ELF-1 (cell line): Measurements from ENCODE around the gene OTOA.
A peak's percentile ranks its signal among the peaks of the same experiment; 100 is the strongest.
"Not testable (repeated sequence)": the region's sequence is repeated elsewhere in the genome, so short reads cannot be mapped to it uniquely, and the experiment has no call there.

Experiments used
- DNase-seq: peaks from one replicate; pipeline ENCODE4 v3.0.0-alpha.2; 2016; ENCODE audit warnings: low read depth, low spot score

OTOA gene

GRCh38 chr16:21663889-21664647, at the start of gene OTOA:
OTOA (plus strand) TSS chr16:21663968; CDS start chr16:21678515, 14,547 bp downstream.
- DNase-seq: peak; percentile 23

- no peak for DNase-seq
Observed at GRCh38 chr16:21614896-21615295, 48.9 kb upstream of the OTOA start.

GRCh38 chr16:21617607-21618006, 46.2 kb upstream of the OTOA start:
- DNase-seq: no peak

GRCh38 chr16:21618281-21618680, 45.5 kb upstream of the OTOA start:
- no peak for DNase-seq

GRCh38 chr16:21619765-21620425, 43.9 kb upstream of the OTOA start:
- no peak for DNase-seq

- DNase-seq: no peak
Observed at GRCh38 chr16:21620592-21620991, 43.2 kb upstream of the OTOA start.

- DNase-seq: no peak
Observed at GRCh38 chr16:21622545-21622944, 41.2 kb upstream of the OTOA start.

GRCh38 chr16:21625026-21625425, 38.7 kb upstream of the OTOA start:
- no peak for DNase-seq

- DNase-seq: peak; percentile 22
Observed at GRCh38 chr16:21626659-21627277, 37.0 kb upstream of the OTOA start.

- no peak for DNase-seq
Observed at GRCh38 chr16:21628121-21628726, 35.5 kb upstream of the OTOA start.

GRCh38 chr16:21628772-21629171, 35.0 kb upstream of the OTOA start:
- DNase-seq: no peak

GRCh38 chr16:21629616-21630539, 33.9 kb upstream of the OTOA start:
- not testable (repeated sequence) for DNase-seq

- peak; percentile 41 for DNase-seq
Observed at GRCh38 chr16:21630866-21631265, 32.9 kb upstream of the OTOA start.

GRCh38 chr16:21631376-21631775, 32.4 kb upstream of the OTOA start:
- not testable (repeated sequence) for DNase-seq

- DNase-seq: not testable (repeated sequence)
Observed at GRCh38 chr16:21631951-21632575, 31.7 kb upstream of the OTOA start.

GRCh38 chr16:21634216-21634615, 29.6 kb upstream of the OTOA start:
- DNase-seq: no peak

GRCh38 chr16:21635694-21636093, 28.1 kb upstream of the OTOA start:
- peak; percentile 44 for DNase-seq

GRCh38 chr16:21637032-21637968, 26.5 kb upstream of the OTOA start:
- no peak for DNase-seq

GRCh38 chr16:21638573-21638975, 25.2 kb upstream of the OTOA start:
- no peak for DNase-seq

- DNase-seq: no peak
Observed at GRCh38 chr16:21639493-21639892, 24.3 kb upstream of the OTOA start.
